HCT116 (cell line): ENCODE results near the gene SSH2. TPM values are rescaled to one million over a fixed set of nuclear protein-coding genes. Genes with fewer than 3 reads are reported as not detected.

ENCODE experiments used
- ATAC-seq: fragments of 200-7000 bp; cut with Tn5 transposase; 2 replicates; pipeline ENCODE4 v1.9.1; 2020; ENCODE audit warnings: mild to moderate bottlenecking, moderate library complexity
- BruUV-seq: library from RNA; stranded (reverse); fragments of 400-500 nt; replicated peaks from 2 replicates; lab custom pipeline; 2021; lab: Mats Ljungman, UMichigan
- CTCF ChIA-PET: fragments of 300-600 bp; sonication (Branson Sonifier 250); formaldehyde crosslinking; loops from one replicate; lab custom pipeline; 2021; ENCODE audit warnings: antibody characterized with exemption; lab: Charles Lee
- POLR2A ChIA-PET: fragments of 300-600, 350-600 bp; sonication (Branson Sonifier 250); formaldehyde crosslinking; loops from one replicate; lab custom pipeline; 2021; ENCODE audit warnings: antibody characterized with exemption; lab: Charles Lee
- RAD21 ChIA-PET, 2 experiments: fragments of 300-600 bp; sonication (Branson Sonifier 250); formaldehyde crosslinking; loops; one replicate each; lab custom pipeline; 2023; ENCODE audit warnings: low total read pairs in 2 of 2; ENCODE audit not compliant: uncharacterized antibody in 2 of 2, unreplicated experiment in 2 of 2, low non-redundant PET in 1 of 2; lab: Charles Lee
- DNase-seq: peaks from one replicate; pipeline ENCODE4 v3.0.0-alpha.2; 2010; ENCODE audit warnings: low read depth, low spot score
- H2AFZ ChIP-seq: fragments of 200-600 bp; shearing (Covaris generic), sonication (generic); 2 replicates; pipeline ENCODE4 v1.6.1; 2017; ENCODE audit warnings: low read depth, mixed run types, mixed read lengths, antibody characterized with exemption, low read length; ENCODE audit not compliant: poor library complexity, severe bottlenecking
- H3K27ac ChIP-seq: 2 replicates; pipeline ENCODE4 v1.5.1; 2012; ENCODE audit warnings: low read depth, low read length
- H3K27me3 ChIP-seq: fragments of 200-600 bp; sonication (generic); 2 replicates; pipeline ENCODE4 v1.6.1; 2016; ENCODE audit warnings: mixed run types, low read length, mixed read lengths; ENCODE audit not compliant: insufficient read depth
- H3K36me3 ChIP-seq, 2 experiments: fragments of 200-500 bp in 1 of 2; fragments of 200-600 bp in 1 of 2; sonication (Bioruptor generic) in 1 of 2; sonication (generic) in 1 of 2; 2 replicates each; pipeline versions ENCODE4 v1.5.1 to v1.6.1; 2014 to 2016; ENCODE audit warnings: low read length in 2 of 2, inconsistent platforms in 1 of 2, mixed read lengths in 1 of 2, mixed run types in 1 of 2; ENCODE audit not compliant: insufficient read depth in 2 of 2, control insufficient read depth in 1 of 2
- H3K4me1 ChIP-seq, 2 experiments: fragments of 200-600 bp in 1 of 2; sonication (generic) in 1 of 2; 2 replicates each; pipeline versions ENCODE4 v1.5.1 to v1.6.1; 2012 to 2017; ENCODE audit warnings: low read length in 2 of 2, inconsistent platforms in 1 of 2, mild to moderate bottlenecking in 1 of 2, mixed read lengths in 1 of 2, mixed run types in 1 of 2, moderate library complexity in 1 of 2; ENCODE audit not compliant: insufficient read depth in 2 of 2, control insufficient read depth in 1 of 2
- H3K4me2 ChIP-seq: fragments of 200-600 bp; sonication (generic); 2 replicates; pipeline ENCODE4 v1.6.1; 2017; ENCODE audit warnings: mixed run types, low read length, mixed read lengths
- H3K4me3 ChIP-seq, 2 experiments: fragments of 200-600 bp in 1 of 2; sonication (generic) in 1 of 2; replicated peaks in 1 of 2; 2 replicates each; pipeline ENCODE4 v1.5.1; 2011 to 2016; ENCODE audit warnings: low read length in 2 of 2, control low read depth in 1 of 2, low read depth in 1 of 2, mild to moderate bottlenecking in 1 of 2, mixed read lengths in 1 of 2, mixed run types in 1 of 2
- H3K79me2 ChIP-seq: fragments of 200-600 bp; sonication (generic); 2 replicates; pipeline ENCODE4 v1.6.1; 2017; ENCODE audit warnings: mild to moderate bottlenecking, mixed run types, low read length, moderate library complexity, mixed read lengths; ENCODE audit not compliant: insufficient read depth
- H3K9ac ChIP-seq: fragments of 200-600 bp; sonication (generic); 2 replicates; pipeline ENCODE4 v1.6.1; 2016; ENCODE audit warnings: low read length, mixed read lengths
- H3K9me2 ChIP-seq: fragments of 200-600 bp; sonication (generic), shearing (Covaris generic); 2 replicates; pipeline ENCODE4 v1.6.1; 2017; ENCODE audit warnings: mixed run types, mild to moderate bottlenecking, moderate library complexity; ENCODE audit not compliant: insufficient read depth
- H3K9me3 ChIP-seq, 2 experiments: fragments of 200-500 bp in 1 of 2; fragments of 200-600 bp in 1 of 2; sonication (Bioruptor generic) in 1 of 2; sonication (generic) in 1 of 2; 2 replicates each; pipeline ENCODE4 v1.6.1; 2014 to 2017; ENCODE audit warnings: low read length in 2 of 2, mixed read lengths in 2 of 2, inconsistent platforms in 1 of 2, low read depth in 1 of 2, mild to moderate bottlenecking in 1 of 2, mixed run types in 1 of 2, moderate library complexity in 1 of 2; ENCODE audit not compliant: control insufficient read depth in 1 of 2, insufficient read depth in 1 of 2
- H4K20me1 ChIP-seq: fragments of 200-600 bp; sonication (generic), shearing (Covaris generic); 2 replicates; pipeline ENCODE4 v1.6.1; 2017; ENCODE audit warnings: mixed run types, mild to moderate bottlenecking, moderate library complexity; ENCODE audit not compliant: insufficient read depth
- CEBPB ChIP-seq: IDR thresholded peaks from 2 replicates; pipeline ENCODE4 v1.6.1; 2012; ENCODE audit warnings: low read depth
- EGR1 ChIP-seq: IDR thresholded peaks from 2 replicates; pipeline ENCODE4 v1.6.1; 2012; ENCODE audit warnings: low read depth
- FOSL1 ChIP-seq: IDR thresholded peaks from 2 replicates; pipeline ENCODE4 v1.6.1; 2012; ENCODE audit warnings: low read depth
- POLR2A ChIP-seq: IDR thresholded peaks from 2 replicates; pipeline ENCODE4 v1.7.0; 2011; ENCODE audit warnings: borderline replicate concordance; ENCODE audit not compliant: insufficient read depth, insufficient read length; ENCODE audit errors: extremely low read depth
- REST ChIP-seq: IDR thresholded peaks from 2 replicates; pipeline ENCODE4 v1.6.1; 2012; ENCODE audit warnings: low read depth
- SRF ChIP-seq: IDR thresholded peaks from 2 replicates; pipeline ENCODE4 v1.6.1; 2012; ENCODE audit warnings: low read depth
- TCF7L2 ChIP-seq: IDR thresholded peaks from 2 replicates; pipeline ENCODE4 v1.7.0; 2011; ENCODE audit warnings: borderline replicate concordance, inconsistent platforms; ENCODE audit not compliant: insufficient read depth, insufficient read length; ENCODE audit errors: extremely low read depth
- ZNF274 ChIP-seq: fragments of 200-500 bp; sonication (Bioruptor generic); IDR thresholded peaks from 2 replicates; pipeline ENCODE4 v1.6.1; 2014; ENCODE audit warnings: mild to moderate bottlenecking, low read depth, low read length, inconsistent platforms
- intact Hi-C: fragments of 100-400 bp; cut with micrococcal nuclease; formaldehyde crosslinking; loops from 2 replicates; pipeline ENCODE4 v1.10.0; 2022
- total RNA-seq: library from RNA; stranded (reverse); gene quantifications from one replicate; pipeline ENCODE4 v1.2.1, GENCODE V29; 2021; ENCODE audit not compliant: unreplicated experiment

Gene SSH2
- total RNA-seq, 1 experiment from 2014 or later: 17.0 TPM

GRCh38 chr17:29595107-29595942 lies 334.7 kb downstream of the SSH2 start:
- TF ChIP-seq REST (no peak), SRF (no peak), POLR2A (no peak), ZNF274 (no peak), FOSL1 (no peak), CEBPB (no peak), TCF7L2 (no peak), EGR1 (no peak)
- DNase-seq (no peak), ATAC-seq (no peak)
- Histone ChIP-seq H3K4me2 (peak overlapping the region; percentile 82), H3K4me1 (peaks cover 28 to 50% of the 10 kb centered on the region in 2 experiments), H3K36me3 (no peaks in the 10 kb centered on the region), H3K9ac (no peak overlapping the region), H3K79me2 (peaks cover 47% of the 10 kb centered on the region), H3K4me3 (peak overlapping the region in 1 of 2 experiments; percentile 68; a peak in 1 of 4 replicates), H3K27me3 (no peaks in the 10 kb centered on the region), H4K20me1 (no peaks in the 10 kb centered on the region), H3K9me2 (no peaks in the 10 kb centered on the region), H3K9me3 (no peaks in the 10 kb centered on the region), H2AFZ (no peak overlapping the region), H3K27ac (no peak overlapping the region)
- intact Hi-C loops: loop anchor here (10.0 kb wide), 1 partner anchor 451 kb away; no protein-coding TSS in a partner anchor
- no TSS peak for BruUV-seq
- ChIA-PET RAD21 (no interaction called here), CTCF (no interaction called here), POLR2A (no interaction called here)
